Measurements from ENCODE around the gene CCDC159.

The CCDC159 gene

GRCh38 chr19:11384778-11385129 lies 38.4 kb downstream of the CCDC159 start:
- in situ Hi-C loops (cut with MboI; ENCODE audit: low sequenced_read_pairs): no loop called here

GRCh38 chr19:11387162-11388034 lies 41.1 kb downstream of the CCDC159 start:
- in situ Hi-C loops (cut with MboI; ENCODE audit: low sequenced_read_pairs): no loop called here

- in situ Hi-C loops (cut with MboI; ENCODE audit: low sequenced_read_pairs): no loop called here
Observed at GRCh38 chr19:11390359-11390758, 44.0 kb downstream of the CCDC159 start.

- in situ Hi-C loops (cut with MboI; ENCODE audit: low sequenced_read_pairs): no loop called here
Observed at GRCh38 chr19:11390933-11391680, 44.8 kb downstream of the CCDC159 start.

- in situ Hi-C loops (cut with MboI; ENCODE audit: low sequenced_read_pairs): no loop called here
Observed at GRCh38 chr19:11397089-11397610, 50.8 kb downstream of the CCDC159 start.

- in situ Hi-C loops (cut with MboI; ENCODE audit: low sequenced_read_pairs): no loop called here
Observed at GRCh38 chr19:11399667-11400066, 53.3 kb downstream of the CCDC159 start.

GRCh38 chr19:11400798-11401197 lies 54.5 kb downstream of the CCDC159 start:
- in situ Hi-C loops (cut with MboI; ENCODE audit: low sequenced_read_pairs): no loop called here

- in situ Hi-C loops (cut with MboI; ENCODE audit: low sequenced_read_pairs): no loop called here
Observed at GRCh38 chr19:11401808-11402543, 55.7 kb downstream of the CCDC159 start.

Data from HL-60/S4 treated with retinoic acid at 250 ng/mL for 4 days and 3 days (cell line).